Lung (tissue), 12 donors: ENCODE data around the gene ABTB1. TPM values are rescaled to one million over a fixed set of nuclear protein-coding genes. Genes with fewer than 3 reads are reported as not detected.

Experiments used
- ATAC-seq: fragments of 200-7000 bp; cut with Tn5 transposase; one replicate; pipeline ENCODE4 v1.9.1; 2020; ENCODE audit warnings: moderate number of reproducible peaks; ENCODE audit not compliant: insufficient read depth, low FRiP score
- DNase-seq, 3 donors: peaks; one replicate each; pipeline ENCODE4 v3.0.0-alpha.2; 2013 to 2017
- H3K27ac ChIP-seq, 2 donors: one replicate each; pipeline ENCODE4 v1.5.1; 2013; ENCODE audit warnings: mild to moderate bottlenecking in 2 of 2, moderate library complexity in 2 of 2, control low read depth in 1 of 2, inconsistent platforms in 1 of 2, low read depth in 1 of 2, low read length in 1 of 2
- H3K27me3 ChIP-seq, 3 donors: one replicate each; pipeline ENCODE4 v1.5.1; 2013; ENCODE audit warnings: low read length in 2 of 3; ENCODE audit not compliant: control insufficient read depth in 3 of 3, insufficient read depth in 3 of 3
- H3K36me3 ChIP-seq, 4 donors: one replicate each; pipeline ENCODE4 v1.5.1; 2013; ENCODE audit warnings: low read length in 4 of 4, mild to moderate bottlenecking in 1 of 4, moderate library complexity in 1 of 4; ENCODE audit not compliant: control insufficient read depth in 4 of 4, insufficient read depth in 4 of 4
- H3K4me1 ChIP-seq, 5 donors: one replicate each; pipeline ENCODE4 v1.5.1; 2013; ENCODE audit warnings: low read length in 5 of 5, mild to moderate bottlenecking in 2 of 5, moderate library complexity in 1 of 5; ENCODE audit not compliant: control insufficient read depth in 5 of 5, insufficient read depth in 5 of 5
- H3K4me3 ChIP-seq: one replicate; pipeline ENCODE4 v1.5.1; 2013; ENCODE audit warnings: mild to moderate bottlenecking, control low read depth, moderate library complexity
- H3K9ac ChIP-seq, 2 donors: one replicate each; pipeline ENCODE4 v1.5.1; 2013; ENCODE audit warnings: low read length in 2 of 2, control low read depth in 1 of 2; ENCODE audit not compliant: insufficient read depth in 1 of 2
- H3K9me3 ChIP-seq, 4 donors: one replicate each; pipeline ENCODE4 v1.5.1; 2013; ENCODE audit warnings: low read length in 3 of 4, mild to moderate bottlenecking in 1 of 4, moderate library complexity in 1 of 4; ENCODE audit not compliant: control insufficient read depth in 4 of 4, insufficient read depth in 3 of 4
- WGBS, 2 donors: extraction: QIAGEN DNeasy Blood & Tissue Kit; methylation state at CpG; one replicate each; pipeline ENCODE4 v1.1.7; 2013; 5-methylcytosine and 5-hydroxymethylcytosine counted together
- polyA plus RNA-seq, 2 donors: library from polyadenylated mRNA; stranded (reverse); fragments of 200-250 nt; gene quantifications; one replicate each; pipeline ENCODE4 v1.2.1, GENCODE V29; 2013
- total RNA-seq, 2 donors: library from RNA; depleted of rRNA in 1 of 2; stranded (reverse); fragments of >200 nt in 1 of 2; gene quantifications; one replicate each; pipeline ENCODE4 v1.2.1, GENCODE V29; 2014 to 2021
- TF ChIP-seq, protein P1 (sequence below): IDR thresholded peaks from 2 replicates; pipeline ENCODE4 v1.5.1; 2012; ENCODE audit warnings: mild to moderate bottlenecking; ENCODE audit errors: control extremely low read depth, extremely low read depth
- donor health status: control.
- donor health status: control.
- donor health status: Bipolar disorder and iron deficiency.
- donor health status: healthy.
- donor health status: DM: yes; HTN: yes; CAD: no.

Gene ABTB1
- total and polyA plus RNA-seq, 4 donors, result 30.7 to 102 (median 48.6) TPM

DNA sequence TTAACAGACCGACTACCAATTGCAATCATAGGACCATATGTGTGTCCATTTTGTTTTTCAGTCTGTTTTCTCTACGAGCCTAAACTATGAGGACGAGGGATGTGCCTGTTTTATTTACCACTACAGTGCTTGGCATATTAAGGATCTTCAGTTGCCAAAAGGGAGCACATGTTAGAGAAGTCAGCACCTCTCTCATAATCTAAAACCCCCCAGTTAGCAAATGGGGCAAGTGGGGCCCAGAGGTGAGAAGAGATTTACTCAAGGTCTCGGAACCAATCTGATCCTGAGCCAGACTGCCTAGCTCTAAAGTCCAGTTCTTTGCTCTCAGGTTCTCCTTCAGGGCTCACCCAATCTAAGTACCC is 44.3 kb upstream of the ABTB1 start:
- Histone ChIP-seq H3K36me3 (no peaks in the 10 kb centered on the region), H3K9me3 (peaks cover 0 to 3% (median 0%) of the 10 kb centered on the region in 4 donors), H3K4me3 (no peak overlapping the region), H3K27ac (no peak overlapping the region), H3K4me1 (peaks cover 0 to 16% (median 15%) of the 10 kb centered on the region in 5 donors), H3K9ac (no peak overlapping the region), H3K27me3 (peaks cover 0 to 15% (median 3%) of the 10 kb centered on the region in 3 donors)
- WGBS, 2 donors, result 83 to 90% methylated on average over 4 of the region's 4 CpGs
- TF ChIP-seq, protein P1, sequence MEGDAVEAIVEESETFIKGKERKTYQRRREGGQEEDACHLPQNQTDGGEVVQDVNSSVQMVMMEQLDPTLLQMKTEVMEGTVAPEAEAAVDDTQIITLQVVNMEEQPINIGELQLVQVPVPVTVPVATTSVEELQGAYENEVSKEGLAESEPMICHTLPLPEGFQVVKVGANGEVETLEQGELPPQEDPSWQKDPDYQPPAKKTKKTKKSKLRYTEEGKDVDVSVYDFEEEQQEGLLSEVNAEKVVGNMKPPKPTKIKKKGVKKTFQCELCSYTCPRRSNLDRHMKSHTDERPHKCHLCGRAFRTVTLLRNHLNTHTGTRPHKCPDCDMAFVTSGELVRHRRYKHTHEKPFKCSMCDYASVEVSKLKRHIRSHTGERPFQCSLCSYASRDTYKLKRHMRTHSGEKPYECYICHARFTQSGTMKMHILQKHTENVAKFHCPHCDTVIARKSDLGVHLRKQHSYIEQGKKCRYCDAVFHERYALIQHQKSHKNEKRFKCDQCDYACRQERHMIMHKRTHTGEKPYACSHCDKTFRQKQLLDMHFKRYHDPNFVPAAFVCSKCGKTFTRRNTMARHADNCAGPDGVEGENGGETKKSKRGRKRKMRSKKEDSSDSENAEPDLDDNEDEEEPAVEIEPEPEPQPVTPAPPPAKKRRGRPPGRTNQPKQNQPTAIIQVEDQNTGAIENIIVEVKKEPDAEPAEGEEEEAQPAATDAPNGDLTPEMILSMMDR, result no peak
- ATAC-seq, result no peak
- DNase-seq, result peak in 2 of 3 donors; percentile 4 to 25

DNA sequence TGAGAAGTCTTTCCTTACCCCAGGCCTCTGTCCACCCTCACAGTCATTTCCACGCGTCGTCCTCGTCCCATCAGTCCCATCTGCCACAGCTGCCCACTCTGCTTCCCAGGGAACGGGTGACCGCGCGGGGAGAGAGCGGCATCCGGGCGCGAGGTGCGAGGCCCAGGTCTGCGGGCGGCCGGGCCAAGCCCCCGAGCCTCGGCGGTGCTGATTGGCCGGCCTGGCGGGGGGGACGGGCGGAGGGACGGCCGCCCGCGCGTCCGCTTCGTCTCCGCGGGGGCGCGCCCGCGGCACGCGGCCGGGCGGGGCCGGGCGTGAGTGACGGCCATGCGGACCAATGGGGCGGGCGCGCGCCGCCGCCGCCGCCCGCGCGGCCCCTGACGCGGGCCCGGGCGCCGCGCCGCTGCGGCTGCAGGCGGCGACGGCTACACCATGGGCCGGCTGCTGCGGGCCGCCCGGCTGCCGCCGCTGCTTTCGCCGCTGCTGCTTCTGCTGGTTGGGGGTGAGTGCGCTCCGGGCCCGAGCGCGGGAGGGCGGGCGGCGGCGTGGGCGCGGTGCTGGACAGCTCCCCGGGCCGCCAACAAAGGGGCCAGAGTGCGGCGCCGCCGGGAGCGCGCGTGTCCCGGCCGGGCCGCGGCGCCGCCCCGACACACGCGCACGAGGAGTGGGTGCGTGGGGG is 43.8 kb upstream of the ABTB1 start, which contains the start of gene PODXL2:
Gene PODXL2, plus strand, starts transcription at position 398 of the 679 bp plus-strand sequence. Its CDS starts 35 bp downstream, at position 433.
- no peaks in the 10 kb centered on the region for H3K36me3 ChIP-seq
- no peak within 1 kb of the TSS for H3K27ac ChIP-seq
- peak within 1 kb of the TSS; percentile 47 for H3K4me3 ChIP-seq
- H3K4me1 ChIP-seq, result peaks cover 0 to 16% (median 15%) of the 10 kb centered on the region in 5 donors
- peaks cover 0 to 3% (median 0%) of the 10 kb centered on the region in 4 donors for H3K9me3 ChIP-seq
- peak; percentile 55 for ATAC-seq
- H3K27me3 ChIP-seq, result peaks cover 0 to 15% (median 3%) of the 10 kb centered on the region in 3 donors
- TF ChIP-seq, protein P1, result no peak
- no peak within 1 kb of the TSS for H3K9ac ChIP-seq
- DNase-seq, result peak; percentile 59 to 80 (median 73)
- 7 to 9% methylated on average over 35 to 105 of the region's 105 CpGs for WGBS, 2 donors

DNA sequence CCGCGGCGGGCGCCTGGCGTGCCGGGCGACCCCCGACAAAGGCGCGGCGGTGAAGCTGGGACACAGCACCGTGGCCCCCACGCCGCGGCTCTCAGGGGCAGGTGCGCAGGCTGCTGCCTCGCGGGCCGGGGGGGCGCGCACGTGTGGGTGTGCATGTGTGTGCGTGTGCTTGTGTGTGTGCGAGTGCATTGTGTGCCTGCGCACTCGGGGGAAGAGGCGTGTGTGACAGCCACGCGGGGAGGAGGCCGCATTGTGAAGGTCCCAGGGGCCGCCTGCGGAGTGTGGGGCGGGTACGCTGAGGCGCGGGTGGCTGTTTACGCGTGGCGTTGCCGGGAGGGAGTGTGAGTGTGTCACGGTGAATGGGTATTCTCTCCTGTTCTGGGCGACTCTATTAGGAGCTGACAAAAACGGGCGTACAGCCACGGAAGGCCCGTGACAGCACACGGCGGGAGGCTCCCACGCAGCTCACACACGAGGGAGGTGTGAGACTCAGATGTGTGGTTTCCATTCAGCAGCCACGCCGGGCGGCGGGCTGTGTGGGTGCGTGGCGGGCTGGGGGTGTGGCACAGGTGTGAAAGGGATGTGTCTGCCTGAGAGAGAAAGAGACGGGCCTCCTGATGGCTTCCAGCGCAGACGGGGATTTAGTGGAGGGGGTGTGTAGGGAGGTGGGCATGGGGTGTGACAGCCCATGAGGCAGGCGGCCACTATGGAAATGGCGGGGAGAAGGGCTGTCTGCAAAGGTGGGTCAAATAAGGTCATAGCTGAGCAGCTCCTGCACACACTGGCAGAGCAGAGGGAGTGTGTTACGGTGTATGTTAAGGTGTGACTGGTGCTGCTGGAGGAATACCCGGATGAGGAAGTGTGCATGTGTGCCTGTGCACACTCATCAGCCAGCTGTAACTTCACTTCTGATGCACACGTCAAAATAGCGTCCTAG is 43.0 kb upstream of the ABTB1 start:
- Histone ChIP-seq H3K9ac (no peak overlapping the region), H3K36me3 (no peaks in the 10 kb centered on the region), H3K4me3 (peak overlapping the region; percentile 47), H3K4me1 (peaks cover 0 to 16% (median 15%) of the 10 kb centered on the region in 5 donors), H3K27ac (no peak overlapping the region), H3K9me3 (peaks cover 0 to 3% (median 0%) of the 10 kb centered on the region in 4 donors), H3K27me3 (peaks cover 0 to 15% (median 3%) of the 10 kb centered on the region in 3 donors)
- 16 to 26% methylated on average over 53 to 65 of the region's 65 CpGs for WGBS, 2 donors
- TF ChIP-seq, protein P1, result no peak
- no peak for ATAC-seq
- peak; percentile 16 to 27 (median 25) for DNase-seq
